GM18867 (cell line): ENCODE data around the gene ALDH5A1.
A peak's percentile ranks its signal among the peaks of the same experiment; 100 is the strongest.

Experiments used
- ATAC-seq: cut with Tn5 transposase; IDR thresholded peaks from one replicate; pipeline ENCODE4 v1.9.1; 2021; ENCODE audit warnings: mild to moderate bottlenecking, moderate library complexity; ENCODE audit not compliant: unreplicated experiment

Gene ALDH5A1

GRCh38 chr6:24564081-24564480, 69.3 kb downstream of the ALDH5A1 start:
- no peak for ATAC-seq

- no peak for ATAC-seq
Observed at GRCh38 chr6:24565196-24565595, 70.4 kb downstream of the ALDH5A1 start.

GRCh38 chr6:24566020-24566767, 71.4 kb downstream of the ALDH5A1 start:
- ATAC-seq = no peak

- ATAC-seq = no peak
Observed at GRCh38 chr6:24568683-24569082, 73.9 kb downstream of the ALDH5A1 start.

GRCh38 chr6:24569811-24570210, 75.0 kb downstream of the ALDH5A1 start:
- no peak for ATAC-seq

- no peak for ATAC-seq
Observed at GRCh38 chr6:24571361-24571760, 76.6 kb downstream of the ALDH5A1 start.

GRCh38 chr6:24574809-24575208, 80.0 kb downstream of the ALDH5A1 start:
- peak; percentile 90 for ATAC-seq

GRCh38 chr6:24576447-24576846, 81.7 kb downstream of the ALDH5A1 start:
- ATAC-seq = no peak

- ATAC-seq = peak; percentile 77
Observed at GRCh38 chr6:24581084-24581669, 86.4 kb downstream of the ALDH5A1 start.

GRCh38 chr6:24583463-24584381, 89.0 kb downstream of the ALDH5A1 start:
- peak; percentile 84 for ATAC-seq

GRCh38 chr6:24584382-24584720, 89.6 kb downstream of the ALDH5A1 start:
- ATAC-seq = no peak
